Smooth muscle cell (in vitro differentiated cells): Measurements from ENCODE around the gene SOWAHB. TPM values are rescaled to one million over a fixed set of nuclear protein-coding genes. Genes with fewer than 3 reads are reported as not detected.

ENCODE experiments used
- DNase-seq: peaks from one replicate; lab custom pipeline; 2025; ENCODE audit not compliant: unreplicated experiment; lab: John Stamatoyannopoulos, UW
- H2AFZ ChIP-seq: fragments of 200-600 bp; sonication (generic); 2 replicates; pipeline ENCODE4 v1.6.0; 2016; ENCODE audit warnings: antibody characterized with exemption, low read depth, mild to moderate bottlenecking
- H3F3A ChIP-seq: fragments of 200-600 bp; sonication (generic); 2 replicates; pipeline ENCODE4 v1.6.0; 2017; ENCODE audit warnings: antibody characterized with exemption, low read depth
- H3K27ac ChIP-seq: fragments of 200-600 bp; sonication (generic); 2 replicates; pipeline ENCODE4 v1.5.1; 2016; ENCODE audit warnings: low read depth, mild to moderate bottlenecking
- H3K27me3 ChIP-seq: fragments of 200-600 bp; sonication (generic); 2 replicates; pipeline ENCODE4 v1.6.1; 2016; ENCODE audit warnings: low read depth, mild to moderate bottlenecking
- H3K36me3 ChIP-seq: fragments of 200-600 bp; sonication (generic); 2 replicates; pipeline ENCODE4 v1.5.1; 2016; ENCODE audit warnings: low read depth
- H3K4me1 ChIP-seq: fragments of 200-600 bp; sonication (generic); 2 replicates; pipeline ENCODE4 v1.5.1; 2016; ENCODE audit warnings: low read depth
- H3K4me2 ChIP-seq: fragments of 200-600 bp; sonication (generic); 2 replicates; pipeline ENCODE4 v1.6.0; 2016; ENCODE audit warnings: mild to moderate bottlenecking
- H3K4me3 ChIP-seq: fragments of 200-600 bp; sonication (generic); 2 replicates; pipeline ENCODE4 v1.5.1; 2016; ENCODE audit warnings: mild to moderate bottlenecking
- H3K79me2 ChIP-seq: fragments of 200-600 bp; sonication (generic); 2 replicates; pipeline ENCODE4 v1.6.0; 2016; ENCODE audit warnings: low read depth, mild to moderate bottlenecking
- H3K9ac ChIP-seq: fragments of 200-600 bp; sonication (generic); 2 replicates; pipeline ENCODE4 v1.6.0; 2016; ENCODE audit warnings: low read depth
- H3K9me3 ChIP-seq: fragments of 200-600 bp; sonication (generic); replicated peaks from 2 replicates; pipeline ENCODE4 v1.5.1; 2016; ENCODE audit warnings: low read depth
- H4K20me1 ChIP-seq: fragments of 200-600 bp; sonication (generic); 2 replicates; pipeline ENCODE4 v1.6.0; 2016; ENCODE audit warnings: low read depth
- CTCF ChIP-seq: fragments of 200-600 bp; sonication (generic); IDR thresholded peaks from 2 replicates; pipeline ENCODE4 v1.5.1; 2017; ENCODE audit warnings: borderline replicate concordance, mild to moderate bottlenecking, antibody characterized with exemption; ENCODE audit not compliant: insufficient read depth, poor library complexity, severe bottlenecking
- WGBS: methylation state at CpG from one replicate; pipeline ENCODE4 v1.1.7; 2016; ENCODE audit warnings: low lambda C conversion rate; 5-methylcytosine and 5-hydroxymethylcytosine counted together
- polyA plus RNA-seq: library from polyadenylated mRNA; unstranded; fragments of >200 nt; fragmentation: Nextera tagmentation; extraction: Ambion mirVana; gene quantifications from 2 replicates; pipeline ENCODE4 v1.2.1, GENCODE V29; 2016
- total RNA-seq: library from RNA; depleted of rRNA; stranded (reverse); fragments of >200 nt; gene quantifications from 2 replicates; pipeline ENCODE4 v1.2.3, GENCODE V29; 2014

SOWAHB gene
- total and polyA plus RNA-seq, 2 experiments from 2014 or later = 0.81 to 4.6 TPM

GRCh38 chr4:76867880-76868655, 29.9 kb downstream of the SOWAHB start:
- no peaks in the 10 kb centered on the region for H3K27me3 ChIP-seq
- no peak overlapping the region for H3K9ac ChIP-seq
- no peak overlapping the region for H3K4me3 ChIP-seq
- H3K79me2 ChIP-seq = no peaks in the 10 kb centered on the region
- no peaks in the 10 kb centered on the region for H3K4me1 ChIP-seq
- no peak overlapping the region for H2AFZ ChIP-seq
- H3K4me2 ChIP-seq = no peak overlapping the region
- H3K36me3 ChIP-seq = no peaks in the 10 kb centered on the region
- WGBS = 73% methylated on average over 16 of the region's 16 CpGs
- peaks cover 4% of the 10 kb centered on the region for H3F3A ChIP-seq
- H3K27ac ChIP-seq = no peak overlapping the region
- H3K9me3 ChIP-seq = no peaks in the 10 kb centered on the region
- DNase-seq = no peak
- no peaks in the 10 kb centered on the region for H4K20me1 ChIP-seq
- TF ChIP-seq CTCF = no peak

GRCh38 chr4:76867377-76867776, 30.6 kb downstream of the SOWAHB start:
- WGBS = 92% methylated on average over 7 of the region's 7 CpGs
- no peak for TF ChIP-seq CTCF
- H3K36me3 ChIP-seq = no peaks in the 10 kb centered on the region

GRCh38 chr4:76866641-76867040, 31.3 kb downstream of the SOWAHB start:
- Histone ChIP-seq H3F3A (no peaks in the 10 kb centered on the region), H3K9ac (no peak overlapping the region), H3K4me2 (no peak overlapping the region), H3K4me3 (no peak overlapping the region), H3K27ac (no peak overlapping the region), H3K9me3 (no peaks in the 10 kb centered on the region), H3K79me2 (no peaks in the 10 kb centered on the region), H3K4me1 (no peaks in the 10 kb centered on the region), H2AFZ (no peak overlapping the region), H3K36me3 (no peaks in the 10 kb centered on the region), H3K27me3 (no peaks in the 10 kb centered on the region), H4K20me1 (no peaks in the 10 kb centered on the region)
- no peak for DNase-seq
- TF ChIP-seq CTCF = no peak
- WGBS = 90% methylated on average over 9 of the region's 9 CpGs

More at GRCh38 chr4:76867377-76867776, 30.6 kb downstream of the SOWAHB start:
- no peak overlapping the region for H3K4me3 ChIP-seq
- no peaks in the 10 kb centered on the region for H4K20me1 ChIP-seq
- no peaks in the 10 kb centered on the region for H3K79me2 ChIP-seq
- no peaks in the 10 kb centered on the region for H3K27me3 ChIP-seq
- peaks cover under 1% of the 10 kb centered on the region for H3F3A ChIP-seq
- H3K4me2 ChIP-seq = no peak overlapping the region
- H3K27ac ChIP-seq = no peak overlapping the region
- H2AFZ ChIP-seq = no peak overlapping the region
- no peak overlapping the region for H3K9ac ChIP-seq
- H3K4me1 ChIP-seq = no peaks in the 10 kb centered on the region
- DNase-seq = no peak
- H3K9me3 ChIP-seq = no peaks in the 10 kb centered on the region

- Histone ChIP-seq H3K9ac (no peak overlapping the region), H3K27ac (no peak overlapping the region), H3F3A (peaks cover 10% of the 10 kb centered on the region), H3K4me3 (no peak overlapping the region), H3K36me3 (no peaks in the 10 kb centered on the region), H2AFZ (no peak overlapping the region), H3K79me2 (no peaks in the 10 kb centered on the region), H3K4me2 (no peak overlapping the region), H3K9me3 (no peaks in the 10 kb centered on the region), H3K27me3 (no peaks in the 10 kb centered on the region), H3K4me1 (no peaks in the 10 kb centered on the region), H4K20me1 (no peaks in the 10 kb centered on the region)
- 69% methylated on average over 1 of the region's 1 CpG for WGBS
- no peak for TF ChIP-seq CTCF
- DNase-seq = no peak
Measured at GRCh38 chr4:76858319-76858718, 39.6 kb downstream of the SOWAHB start.
